C4-2B (cell line): ENCODE results near the gene PRKCB.
"Not testable (repeated sequence)": the region's sequence is repeated elsewhere in the genome, so short reads cannot be mapped to it uniquely, and the experiment has no call there.

Experiments
- CTCF ChIP-seq: fragments of 450-650 bp; conservative IDR thresholded peaks from 2 replicates; pipeline ENCODE4 v1.5.1; 2017; ENCODE audit warnings: mild to moderate bottlenecking
- ZFX ChIP-seq: fragments of 450-650 bp; IDR thresholded peaks from 2 replicates; pipeline ENCODE4 v1.6.1; 2017

GRCh38 chr16:23916552-23916951, 80.8 kb downstream of the PRKCB start:
- not testable (repeated sequence) for TF ChIP-seq CTCF, ZFX
